Lower lobe of right lung (tissue), 2 donors: Measurements from ENCODE around the gene NOCT. TPM values are rescaled to one million over a fixed set of nuclear protein-coding genes. Genes with fewer than 3 reads are reported as not detected.
"Not testable (repeated sequence)": the region's sequence is repeated elsewhere in the genome, so short reads cannot be mapped to it uniquely, and the experiment has no call there.

ENCODE experiments used
- ATAC-seq, 2 donors: fragments of 200-7000 bp; cut with Tn5 transposase; one replicate each; pipeline ENCODE4 v1.9.1; 2020 to 2022; ENCODE audit warnings: mild to moderate bottlenecking in 2 of 2, moderate library complexity in 2 of 2
- DNase-seq: peaks from one replicate; pipeline ENCODE4 v3.0.0-alpha.2; 2020
- H3K27ac ChIP-seq: fragments of 200-600 bp; one replicate; pipeline ENCODE4 v1.8.0; 2022
- H3K27me3 ChIP-seq: fragments of 200-600 bp; one replicate; pipeline ENCODE4 v1.8.0; 2022; ENCODE audit warnings: low read depth
- H3K36me3 ChIP-seq: fragments of 200-600 bp; one replicate; pipeline ENCODE4 v1.8.0; 2022; ENCODE audit warnings: mild to moderate bottlenecking
- H3K4me1 ChIP-seq: fragments of 200-600 bp; one replicate; pipeline ENCODE4 v1.8.0; 2022
- H3K4me3 ChIP-seq: fragments of 200-600 bp; one replicate; pipeline ENCODE4 v1.8.0; 2022; ENCODE audit warnings: mild to moderate bottlenecking
- H3K9me3 ChIP-seq: fragments of 200-600 bp; one replicate; pipeline ENCODE4 v1.8.0; 2022
- CTCF ChIP-seq: fragments of 200-600 bp; IDR thresholded peaks from one replicate; pipeline ENCODE4 v1.8.0; 2022; ENCODE audit warnings: antibody characterized with exemption, mild to moderate bottlenecking
- intact Hi-C: fragments of 100-400 bp; cut with DNase I; formaldehyde crosslinking; loops from one replicate; pipeline ENCODE4 v1.11.0; 2022
- total RNA-seq: library from RNA; stranded (reverse); fragmentation: NEBNext Ultra II Directional; extraction: Animal tissue kit (Norgen Biotek cat#: 25700); gene quantifications from one replicate; pipeline ENCODE4 v1.2.1, GENCODE V29; 2021
- donor health status: DM: no; HTN: yes; CAD: no; lungs with severe emphysema.

NOCT gene
- total RNA-seq, 1 donor from 2014 or later, result 2.8 TPM

- ATAC-seq (peak; percentile 40 to 55), DNase-seq (no peak)
- H3K27ac ChIP-seq, result no peak overlapping the region
- H3K36me3 ChIP-seq, result peaks cover 6% of the 10 kb centered on the region
- no peaks in the 10 kb centered on the region for H3K9me3 ChIP-seq
- TF ChIP-seq CTCF, result no peak
- intact Hi-C loops, result no loop called here
- H3K4me1 ChIP-seq, result no peaks in the 10 kb centered on the region
- no peak overlapping the region for H3K4me3 ChIP-seq
- no peaks in the 10 kb centered on the region for H3K27me3 ChIP-seq
Observed at GRCh38 chr4:139028191-139028661, 12.6 kb downstream of the NOCT start.

- H3K27ac ChIP-seq, H3K36me3 ChIP-seq, ATAC-seq, H3K9me3 ChIP-seq, H3K4me1 ChIP-seq, H3K27me3 ChIP-seq, intact Hi-C loops, H3K4me3 ChIP-seq, DNase-seq: not testable (repeated sequence)
Observed at GRCh38 chr4:139029866-139030363, 14.3 kb downstream of the NOCT start.

- H3K4me1 ChIP-seq, result no peaks in the 10 kb centered on the region
- H3K4me3 ChIP-seq, result no peak overlapping the region
- H3K9me3 ChIP-seq, result no peaks in the 10 kb centered on the region
- peak; percentile 71 for TF ChIP-seq CTCF
- DNase-seq, result no peak
- peaks cover 6% of the 10 kb centered on the region for H3K36me3 ChIP-seq
- intact Hi-C loops, result no loop called here
- no peaks in the 10 kb centered on the region for H3K27me3 ChIP-seq
- no peak overlapping the region for H3K27ac ChIP-seq
- ATAC-seq, result peak; percentile 79 to 80
Observed at GRCh38 chr4:139030614-139031235, 15.1 kb downstream of the NOCT start.

- H3K36me3 ChIP-seq, result peaks cover 7% of the 10 kb centered on the region
- no peaks in the 10 kb centered on the region for H3K9me3 ChIP-seq
- H3K4me3 ChIP-seq, result no peak overlapping the region
- H3K27me3 ChIP-seq, result no peaks in the 10 kb centered on the region
- intact Hi-C loops, result no loop called here
- no peaks in the 10 kb centered on the region for H3K4me1 ChIP-seq
- no peak overlapping the region for H3K27ac ChIP-seq
- no peak for DNase-seq
- TF ChIP-seq CTCF, result no peak
- ATAC-seq, result no peak
Observed at GRCh38 chr4:139035650-139036049, 20.1 kb downstream of the NOCT start.

GRCh38 chr4:139036885-139037284, 21.3 kb downstream of the NOCT start:
- no peak overlapping the region for H3K27ac ChIP-seq
- DNase-seq (no peak), ATAC-seq (no peak)
- H3K4me3 ChIP-seq, result no peak overlapping the region
- no peaks in the 10 kb centered on the region for H3K4me1 ChIP-seq
- no peak for TF ChIP-seq CTCF
- H3K36me3 ChIP-seq, result peaks cover 7% of the 10 kb centered on the region
- intact Hi-C loops, result no loop called here
- no peaks in the 10 kb centered on the region for H3K9me3 ChIP-seq
- H3K27me3 ChIP-seq, result no peaks in the 10 kb centered on the region

GRCh38 chr4:139038874-139039443, 23.4 kb downstream of the NOCT start:
- Histone ChIP-seq H3K4me1 (peaks cover 7% of the 10 kb centered on the region), H3K27me3 (no peaks in the 10 kb centered on the region), H3K36me3 (peaks cover 7% of the 10 kb centered on the region), H3K27ac (no peak overlapping the region), H3K9me3 (no peaks in the 10 kb centered on the region), H3K4me3 (no peak overlapping the region)
- intact Hi-C loops, result no loop called here
- no peak for TF ChIP-seq CTCF
- ATAC-seq, result no peak
- DNase-seq, result no peak
